Measurements from ENCODE around the gene AP2A2.

The AP2A2 gene

DNA sequence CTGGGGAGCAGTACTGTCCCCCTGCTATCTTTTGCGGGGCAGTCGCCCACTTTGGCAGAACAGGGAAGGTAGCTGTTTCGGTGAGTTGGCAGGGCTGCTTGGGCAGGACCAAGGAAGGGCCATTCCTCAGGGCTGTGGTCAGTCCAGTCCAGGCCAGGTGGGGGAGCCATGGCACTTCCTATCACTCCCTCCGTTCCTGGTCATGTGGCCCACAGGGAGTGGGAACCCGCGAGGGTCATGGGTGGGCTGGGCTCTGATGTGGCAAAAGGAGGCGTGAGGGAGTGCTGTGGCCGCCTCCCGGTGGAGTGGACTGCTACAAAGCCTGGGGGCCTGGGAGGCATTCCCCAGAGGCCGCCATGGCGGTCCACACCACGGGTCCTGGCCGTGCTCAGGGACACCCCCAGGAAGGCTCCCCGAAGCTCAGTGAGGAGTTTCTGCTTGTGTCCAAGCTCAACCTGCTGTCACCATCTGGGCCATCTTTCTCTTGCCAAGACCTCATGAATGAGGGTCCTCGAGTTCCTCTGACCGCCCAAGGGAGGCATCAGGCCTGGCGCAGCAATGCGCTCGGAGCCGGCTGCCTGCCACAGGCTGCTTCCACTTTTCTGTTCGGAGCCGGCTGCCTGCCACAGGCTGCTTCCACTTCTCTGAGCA, 27.0 kb upstream of the AP2A2 start:
- no peak for DNase-seq (ENCODE audit: low spot score)

DNA sequence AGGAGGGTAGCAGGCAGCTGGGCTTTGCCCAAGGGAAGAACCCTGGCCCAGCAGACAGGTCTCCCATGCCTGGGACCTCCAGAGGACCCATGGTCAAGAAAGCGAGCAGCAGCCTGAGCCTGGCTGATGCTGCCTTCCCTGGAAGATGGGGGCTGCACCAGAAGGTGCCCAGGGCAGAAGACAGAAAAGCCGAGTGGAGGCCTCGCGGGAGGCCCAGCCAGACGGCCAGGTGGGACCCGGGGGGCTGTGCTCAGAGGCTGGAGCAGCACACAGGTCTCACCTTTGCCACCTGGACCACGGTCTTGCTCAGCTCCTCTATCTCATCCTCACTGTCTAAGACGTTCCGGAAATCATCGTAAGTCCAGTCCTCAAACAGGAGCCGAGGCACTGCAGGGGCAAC, 25.9 kb upstream of the AP2A2 start:
- no peak for DNase-seq (ENCODE audit: low spot score)

GRCh38 chr11:900545-900944, 25.1 kb upstream of the AP2A2 start:
- no peak for DNase-seq (ENCODE audit: low spot score)

GRCh38 chr11:901452-902061, 24.1 kb upstream of the AP2A2 start:
- DNase-seq (ENCODE audit: low spot score) = no peak

DNA sequence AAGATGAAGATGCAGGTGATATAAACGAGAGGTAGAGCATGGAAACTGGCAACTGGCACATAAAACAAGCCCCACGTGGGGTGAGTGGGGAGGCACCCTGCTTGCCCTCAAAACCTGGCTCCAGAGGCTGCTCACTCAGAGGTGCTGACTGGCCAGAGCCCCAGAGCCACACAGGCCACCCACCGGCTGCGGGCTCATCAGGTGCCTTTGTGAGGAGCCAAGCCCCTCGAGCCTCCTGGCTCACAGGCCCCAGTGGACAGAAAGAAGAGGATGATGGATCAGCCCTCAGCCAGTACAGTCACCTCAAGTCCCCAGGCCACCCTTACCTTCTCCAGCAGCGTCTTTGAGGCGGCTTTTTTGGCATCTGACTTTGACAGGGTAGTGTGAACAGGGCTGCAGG, 21.3 kb upstream of the AP2A2 start:
- DNase-seq (ENCODE audit: low spot score) = no peak

GRCh38 chr11:905952-906351, 19.7 kb upstream of the AP2A2 start:
- DNase-seq (ENCODE audit: low spot score) = no peak

GRCh38 chr11:907668-908067, 18.0 kb upstream of the AP2A2 start:
- DNase-seq (ENCODE audit: low spot score) = no peak

GRCh38 chr11:908273-908672, 17.4 kb upstream of the AP2A2 start:
- DNase-seq (ENCODE audit: low spot score) = no peak

DNA sequence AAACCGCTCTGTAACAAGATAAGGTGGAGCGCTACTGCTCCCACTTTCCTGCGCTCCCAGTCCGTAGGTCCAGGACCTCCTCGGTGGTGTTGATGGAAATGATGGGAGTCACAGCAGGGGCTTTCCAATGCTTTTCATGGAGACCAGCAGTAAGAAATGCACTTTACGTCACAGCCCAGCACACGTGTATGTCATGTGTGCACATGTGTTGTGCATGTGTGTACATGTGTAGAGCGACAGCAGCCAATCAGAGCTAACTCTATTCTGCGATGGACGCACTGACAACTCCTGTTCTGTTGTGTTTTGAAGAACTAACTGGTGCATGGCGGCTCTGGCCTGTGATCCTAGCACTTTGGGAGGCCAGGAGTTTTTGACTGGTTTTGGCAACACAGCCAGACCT, 16.3 kb upstream of the AP2A2 start:
- DNase-seq (ENCODE audit: low spot score) = no peak

GRCh38 chr11:910044-910588, 15.6 kb upstream of the AP2A2 start:
- no peak for DNase-seq (ENCODE audit: low spot score)

DNA sequence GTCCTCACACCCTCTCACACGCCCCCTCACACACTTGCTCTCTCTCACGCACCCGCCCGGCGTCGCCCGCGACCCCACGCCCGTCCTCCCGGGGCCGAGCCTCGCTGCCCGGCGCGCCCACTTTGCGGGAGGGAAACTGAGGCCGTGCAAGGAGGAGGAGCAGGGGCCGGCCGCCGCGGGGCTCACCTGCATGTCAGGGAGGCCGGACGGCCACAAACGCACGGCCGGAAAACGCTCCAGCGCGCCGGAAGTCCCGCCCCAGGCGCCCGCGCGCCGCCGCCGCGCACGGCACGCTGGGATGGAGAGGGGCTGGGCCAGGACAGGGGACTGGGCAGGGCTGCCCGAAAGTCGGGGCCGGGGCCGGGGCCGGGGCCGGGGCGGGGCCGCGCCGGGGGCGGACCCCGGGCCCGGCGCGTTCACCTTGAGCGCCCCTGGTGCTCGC, 15.1 kb upstream of the AP2A2 start, which contains the start of gene CHID1:
Gene CHID1 (minus strand): TSS at position 222 of the 442 bp plus-strand sequence. CDS start 5,994 bp downstream, outside the sequence.
- peak; percentile 84 for DNase-seq (ENCODE audit: low spot score)

GRCh38 chr11:911031-911889, 14.4 kb upstream of the AP2A2 start:
- peak; percentile 9 for DNase-seq (ENCODE audit: low spot score)

GRCh38 chr11:911890-912219, 13.8 kb upstream of the AP2A2 start:
- DNase-seq (ENCODE audit: low spot score) = no peak

DNA sequence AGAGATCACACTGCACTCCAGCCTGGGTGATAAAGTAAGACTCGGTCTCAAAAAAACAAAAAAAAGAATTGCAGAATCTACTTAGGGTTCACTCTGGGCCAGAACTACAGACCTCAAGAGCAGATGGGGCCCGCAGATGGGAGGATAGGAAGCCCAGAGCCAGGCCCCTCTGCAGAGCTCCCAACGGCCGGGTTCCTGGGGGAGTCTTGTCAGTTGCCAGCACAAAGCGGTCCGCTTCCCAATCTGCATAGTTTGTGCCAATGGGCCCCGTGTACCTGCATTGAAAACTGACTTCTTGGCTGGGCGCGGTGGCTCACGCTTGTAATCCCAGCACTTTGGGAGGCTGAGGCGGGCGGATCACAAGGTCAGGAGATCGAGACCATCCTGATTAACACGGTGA, 13.4 kb upstream of the AP2A2 start:
- DNase-seq (ENCODE audit: low spot score) = no peak

GRCh38 chr11:913043-913442, 12.6 kb upstream of the AP2A2 start:
- no peak for DNase-seq (ENCODE audit: low spot score)

DNA sequence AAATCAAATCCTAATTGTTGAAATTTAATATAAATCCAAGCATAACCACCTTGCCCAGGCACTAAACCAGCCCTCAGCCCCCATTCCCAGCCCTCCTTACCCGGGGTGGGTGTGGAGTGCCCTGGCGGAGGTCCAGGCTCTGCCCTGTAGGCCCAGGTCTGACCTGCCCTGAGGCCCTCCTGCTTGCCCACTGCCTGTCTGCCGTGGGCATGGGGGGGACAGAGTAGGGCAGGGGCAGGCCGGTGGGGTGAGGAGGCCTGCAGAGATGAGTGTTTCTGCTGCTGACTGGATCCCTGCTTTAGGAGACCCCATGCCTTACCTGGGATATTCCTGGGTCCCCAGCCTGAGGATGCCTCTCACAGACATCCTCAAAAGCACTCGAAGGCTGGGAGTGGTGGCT, 11.5 kb upstream of the AP2A2 start:
- no peak for DNase-seq (ENCODE audit: low spot score)

GRCh38 chr11:914747-915501, 10.7 kb upstream of the AP2A2 start:
- DNase-seq (ENCODE audit: low spot score) = no peak

GRCh38 chr11:917426-917825, 8.2 kb upstream of the AP2A2 start:
- no peak for DNase-seq (ENCODE audit: low spot score)

DNA sequence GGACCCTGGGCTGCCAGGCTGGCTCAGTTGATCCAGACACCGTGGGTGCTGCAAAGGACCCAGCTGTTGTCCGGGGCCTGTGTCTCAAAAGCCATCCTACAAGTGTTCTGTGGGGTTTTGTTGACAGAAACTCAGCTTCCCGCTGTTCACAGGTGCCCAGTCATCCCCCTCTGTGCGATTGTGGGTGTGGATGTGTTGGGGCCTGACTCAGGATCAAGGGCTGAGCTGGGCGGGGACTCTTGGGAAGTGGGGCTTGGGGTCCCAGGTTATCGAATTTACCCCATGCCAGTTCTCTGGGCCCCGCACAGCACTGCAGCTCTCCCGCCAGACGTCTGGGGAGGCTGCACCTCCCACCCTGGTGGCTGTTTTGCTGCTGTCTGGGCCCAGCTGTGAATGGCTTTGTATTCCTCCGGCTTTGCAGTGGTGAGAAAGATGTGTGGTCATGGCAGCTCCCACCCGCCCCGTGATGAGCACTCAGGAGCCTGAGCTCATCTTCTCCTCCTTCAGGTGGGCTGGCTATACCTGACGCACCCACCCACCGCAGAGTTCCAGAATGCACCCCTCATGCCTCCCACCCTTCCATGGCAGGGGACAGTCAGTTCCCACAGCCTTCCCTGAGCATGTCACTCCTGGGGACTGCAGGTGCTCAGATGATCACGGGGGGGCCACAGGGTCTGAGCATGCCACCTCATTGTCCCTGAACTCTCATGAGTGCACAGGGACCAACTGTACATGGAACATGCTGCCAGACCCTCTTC, 3.6 kb upstream of the AP2A2 start:
- no peak for DNase-seq (ENCODE audit: low spot score)

DNA sequence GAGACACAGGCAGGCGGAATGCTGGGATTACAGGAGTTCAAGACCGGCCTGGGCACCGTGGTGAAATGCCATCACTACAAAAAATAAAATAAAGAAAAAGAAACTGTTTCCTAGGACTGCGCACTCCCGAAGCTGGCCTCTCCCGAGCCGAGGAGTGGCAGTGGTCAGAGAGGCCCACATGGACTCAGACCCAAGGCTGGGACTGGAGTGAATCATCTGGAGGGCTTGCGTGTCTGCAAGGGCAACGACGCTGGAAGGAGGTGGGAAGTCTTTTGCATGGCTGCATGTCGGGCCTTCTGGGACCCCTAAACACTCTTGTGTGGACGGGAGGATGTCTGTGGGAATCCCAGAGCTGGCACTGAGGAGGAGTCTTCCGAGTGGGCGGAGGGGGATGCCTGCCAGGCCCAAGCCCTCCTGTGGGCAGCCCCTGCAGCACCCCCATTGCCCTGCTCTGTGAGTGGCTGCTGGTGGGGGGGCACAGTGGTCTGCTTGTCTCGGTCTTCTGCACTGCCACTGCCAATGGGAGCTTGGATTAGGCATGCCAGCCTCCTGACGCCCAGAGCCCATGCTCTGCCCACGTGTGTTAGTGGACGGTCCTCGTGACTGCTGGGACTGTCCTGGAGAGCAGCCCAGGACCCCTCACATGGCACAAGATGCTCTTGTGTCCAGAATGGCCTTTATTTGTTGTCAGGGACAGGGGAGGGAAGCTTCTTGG, 1.8 kb upstream of the AP2A2 start:
- no peak for DNase-seq (ENCODE audit: low spot score)

Measured in LoVo (cell line).